Neural cell (in vitro differentiated cells): ENCODE results near the gene KLRB1. TPM values are rescaled to one million over a fixed set of nuclear protein-coding genes. Genes with fewer than 3 reads are reported as not detected.
"Not testable (repeated sequence)": the region's sequence is repeated elsewhere in the genome, so short reads cannot be mapped to it uniquely, and the experiment has no call there.

Source experiments
- H2AFZ ChIP-seq: fragments of 200-600, 300-800 bp; sonication (generic), shearing (Covaris generic); 2 replicates; pipeline ENCODE4 v1.6.0; 2014; ENCODE audit warnings: low read depth, mild to moderate bottlenecking, antibody characterized with exemption, low read length, moderate library complexity
- H3F3A ChIP-seq: fragments of 200-600 bp; shearing (Covaris generic); 2 replicates; pipeline ENCODE4 v1.6.1; 2016; ENCODE audit warnings: mild to moderate bottlenecking, moderate library complexity, mixed read lengths, antibody characterized with exemption, low read length; ENCODE audit not compliant: insufficient read depth, poor library complexity, severe bottlenecking
- H3K27ac ChIP-seq: fragments of 200-600, 300-800 bp; sonication (generic), shearing (Covaris generic); 2 replicates; pipeline ENCODE4 v1.5.1; 2014; ENCODE audit warnings: mild to moderate bottlenecking, low read length, moderate library complexity
- H3K27me3 ChIP-seq: fragments of 300-800, 200-600 bp; sonication (generic), shearing (Covaris generic); 2 replicates; pipeline ENCODE4 v1.6.0; 2014; ENCODE audit warnings: mild to moderate bottlenecking, low read depth, low read length, moderate library complexity; ENCODE audit not compliant: insufficient read depth
- H3K36me3 ChIP-seq: fragments of 300-800, 200-600 bp; sonication (generic), shearing (Covaris generic); 2 replicates; pipeline ENCODE4 v1.5.1; 2014; ENCODE audit warnings: mild to moderate bottlenecking, antibody characterized with exemption, low read length, moderate library complexity; ENCODE audit not compliant: insufficient read depth
- H3K4me2 ChIP-seq: fragments of 300-800, 200-600 bp; sonication (generic), shearing (Covaris generic); 2 replicates; pipeline ENCODE4 v1.6.0; 2014; ENCODE audit warnings: mild to moderate bottlenecking, low read length
- H3K4me3 ChIP-seq: fragments of 300-800, 200-600 bp; sonication (generic), shearing (Covaris generic); 2 replicates; pipeline ENCODE4 v1.5.1; 2014; ENCODE audit warnings: mild to moderate bottlenecking, low read length, moderate library complexity
- H3K79me2 ChIP-seq: fragments of 200-600 bp; shearing (Covaris generic); replicated peaks from 2 replicates; pipeline ENCODE4 v1.6.0; 2014; ENCODE audit warnings: mild to moderate bottlenecking, low read length, moderate library complexity; ENCODE audit not compliant: insufficient read depth
- H3K9ac ChIP-seq: fragments of 300-800, 200-600 bp; sonication (generic), shearing (Covaris generic); 2 replicates; pipeline ENCODE4 v1.6.1; 2016; ENCODE audit warnings: mild to moderate bottlenecking, low read length, mixed read lengths
- H3K9me2 ChIP-seq: fragments of 200-600 bp; shearing (Covaris generic); 2 replicates; pipeline ENCODE4 v1.6.1; 2016; ENCODE audit warnings: mild to moderate bottlenecking, low read length, mixed read lengths; ENCODE audit not compliant: insufficient read depth
- H3K9me3 ChIP-seq: fragments of 200-600, 300-800 bp; sonication (generic), shearing (Covaris generic); 2 replicates; pipeline ENCODE4 v1.6.1; 2016; ENCODE audit warnings: mild to moderate bottlenecking, mixed run types, low read length, moderate library complexity, mixed read lengths
- H4K20me1 ChIP-seq: fragments of 200-600 bp; shearing (Covaris generic); 2 replicates; pipeline ENCODE4 v1.6.1; 2016; ENCODE audit warnings: mild to moderate bottlenecking, mixed run types; ENCODE audit not compliant: insufficient read depth
- EP300 ChIP-seq: fragments of 450-650 bp; conservative IDR thresholded peaks from 2 replicates; pipeline ENCODE4 v1.6.1; 2014; ENCODE audit warnings: antibody characterized with exemption, mild to moderate bottlenecking, moderate library complexity; ENCODE audit not compliant: poor library complexity, severe bottlenecking
- EZH2 ChIP-seq: fragments of 200-600, 300-800 bp; shearing (Covaris generic), sonication (generic); IDR thresholded peaks from 2 replicates; pipeline ENCODE4 v1.6.1; 2014; ENCODE audit warnings: antibody characterized with exemption, low read length, borderline replicate concordance, mild to moderate bottlenecking; ENCODE audit not compliant: insufficient read depth, poor library complexity, severe bottlenecking
- MXI1 ChIP-seq: fragments of 450-650 bp; conservative IDR thresholded peaks from 2 replicates; pipeline ENCODE4 v1.6.1; 2014; ENCODE audit warnings: antibody characterized with exemption, mild to moderate bottlenecking; ENCODE audit not compliant: poor library complexity, severe bottlenecking
- POLR2AphosphoS5 ChIP-seq: IDR thresholded peaks from 2 replicates; pipeline ENCODE4 v1.6.1; 2012
- RAD21 ChIP-seq: fragments of 450-650 bp; conservative IDR thresholded peaks from 2 replicates; pipeline ENCODE4 v1.6.1; 2014; ENCODE audit warnings: antibody characterized with exemption, mild to moderate bottlenecking, moderate library complexity
- SMC3 ChIP-seq: fragments of 450-650 bp; conservative IDR thresholded peaks from 2 replicates; pipeline ENCODE4 v1.6.1; 2014; ENCODE audit warnings: antibody characterized with exemption, mild to moderate bottlenecking, moderate library complexity; ENCODE audit not compliant: poor library complexity
- TAF1 ChIP-seq: IDR thresholded peaks from 2 replicates; pipeline ENCODE4 v1.6.1; 2012; ENCODE audit warnings: low read depth
- polyA plus RNA-seq: library from polyadenylated mRNA; depleted of rRNA; stranded (reverse); fragments of >200 nt; gene quantifications from 2 replicates; pipeline ENCODE4 v1.2.3, GENCODE V29; 2014
- TF ChIP-seq, protein P1 (sequence below): IDR thresholded peaks from 2 replicates; pipeline ENCODE4 v1.6.1; 2012; ENCODE audit warnings: borderline replicate concordance
- TF ChIP-seq, protein P2 (sequence below): fragments of 450-650 bp; IDR thresholded peaks from 2 replicates; pipeline ENCODE4 v1.5.1; 2014; ENCODE audit warnings: antibody characterized with exemption, mild to moderate bottlenecking, moderate library complexity; ENCODE audit not compliant: poor library complexity, severe bottlenecking

Gene KLRB1
- polyA plus RNA-seq, 1 donor from 2014 or later = not detected

DNA sequence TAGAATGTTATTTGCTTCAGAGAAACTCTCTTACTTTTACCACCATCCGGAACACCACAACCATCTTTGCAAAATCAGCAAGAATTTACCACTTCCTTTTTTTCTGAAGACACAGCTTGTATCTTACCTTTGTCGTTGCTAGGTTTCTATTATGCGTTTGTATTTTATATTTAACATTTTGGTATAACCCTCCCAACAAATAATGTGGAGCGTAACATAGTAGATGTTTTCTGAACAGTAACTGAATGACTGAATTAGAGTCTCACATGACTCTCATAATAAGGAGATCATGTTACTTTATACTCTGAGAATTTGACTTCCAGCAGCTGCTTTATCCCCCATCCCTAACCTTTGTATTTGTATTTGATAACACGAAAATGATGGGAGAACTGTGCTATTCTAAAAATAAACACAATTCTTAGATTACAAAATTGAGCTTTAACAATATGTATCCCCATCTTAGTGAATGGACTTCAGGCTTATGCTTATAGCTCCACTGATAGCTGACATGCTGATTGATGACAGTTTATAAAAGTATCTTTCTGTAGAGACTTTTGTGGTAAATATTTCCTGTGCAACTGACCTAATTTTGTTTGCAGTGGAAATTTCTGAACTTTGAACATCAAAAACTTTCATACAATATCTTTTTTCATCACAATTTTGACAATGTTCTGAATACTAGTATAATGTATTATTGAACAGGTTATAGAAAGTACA lies 7.9 kb upstream of the KLRB1 start:
- Histone ChIP-seq H3K9ac (no peak overlapping the region), H3K4me3 (no peak overlapping the region), H3K36me3 (no peaks in the 10 kb centered on the region), H3K79me2 (no peaks in the 10 kb centered on the region), H3K27me3 (no peaks in the 10 kb centered on the region), H3K27ac (no peak overlapping the region), H2AFZ (no peak overlapping the region), H3K9me2 (no peaks in the 10 kb centered on the region), H4K20me1 (no peaks in the 10 kb centered on the region), H3F3A (no peaks in the 10 kb centered on the region), H3K9me3 (no peaks in the 10 kb centered on the region), H3K4me2 (no peak overlapping the region)
- TF ChIP-seq MXI1 (no peak), TAF1 (no peak)

DNA sequence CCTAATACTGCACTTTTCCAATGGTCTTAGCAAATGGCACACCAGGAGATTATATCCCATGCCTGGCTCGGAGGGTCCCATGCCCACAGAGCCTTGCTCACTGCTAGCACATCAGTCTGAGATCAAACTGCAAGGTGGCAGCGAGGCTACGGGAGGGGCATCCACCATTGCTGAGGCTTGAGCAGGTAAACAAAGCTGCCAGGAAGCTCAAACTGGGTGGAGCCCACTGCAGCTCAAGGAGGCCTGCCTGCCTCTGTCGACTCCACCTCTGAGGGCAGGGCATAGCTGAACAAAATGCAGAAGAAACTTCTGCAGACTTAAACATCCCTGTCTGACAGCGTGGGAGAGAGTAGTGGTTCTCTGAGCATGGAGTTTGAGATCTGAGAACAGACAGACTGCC lies 2.9 kb upstream of the KLRB1 start:
- not testable (repeated sequence) for H3K79me2 ChIP-seq, H2AFZ ChIP-seq, H3K4me3 ChIP-seq, H3K9me2 ChIP-seq, H3K4me2 ChIP-seq, H3K36me3 ChIP-seq, H3K9ac ChIP-seq, H3K27me3 ChIP-seq, H4K20me1 ChIP-seq, H3F3A ChIP-seq, H3K27ac ChIP-seq, H3K9me3 ChIP-seq

DNA sequence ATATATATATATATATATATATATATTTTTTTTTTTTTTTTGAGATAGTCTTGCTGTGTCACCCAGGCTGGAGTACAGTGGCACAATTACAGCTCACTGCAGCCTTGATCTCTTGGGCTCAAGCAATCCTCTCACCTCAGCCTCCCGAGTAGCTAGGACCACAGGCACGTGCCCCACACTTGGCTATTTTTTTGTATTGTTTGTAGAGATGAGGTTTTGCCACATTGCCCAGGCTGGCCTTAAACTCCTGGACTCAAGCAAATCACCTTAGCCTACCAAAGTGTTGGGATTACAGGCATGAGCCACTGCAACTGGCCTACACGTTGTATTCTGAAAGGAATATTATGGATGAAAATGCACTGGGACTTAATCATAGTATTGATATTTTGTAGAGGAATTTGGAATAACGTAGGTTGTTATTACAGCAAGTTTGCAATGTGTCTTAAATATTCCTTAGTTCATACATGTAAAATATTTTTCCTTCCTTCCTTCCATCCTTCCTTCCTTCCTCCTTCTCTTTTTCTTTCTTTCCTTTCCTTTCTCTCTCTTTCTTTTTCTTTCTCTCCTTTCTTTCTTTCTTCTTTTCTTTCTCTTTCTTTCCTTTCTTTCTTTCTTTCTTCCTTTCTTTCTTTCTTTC lies 862 bp downstream of the KLRB1 start:
- Histone ChIP-seq H3K27me3 (no peaks in the 10 kb centered on the region), H3K36me3 (no peaks in the 10 kb centered on the region), H4K20me1 (no peaks in the 10 kb centered on the region), H3K4me3 (no peak overlapping the region), H3K27ac (no peak overlapping the region), H2AFZ (no peak overlapping the region), H3K4me2 (no peak overlapping the region), H3K9ac (no peak overlapping the region), H3F3A (no peaks in the 10 kb centered on the region), H3K9me2 (no peaks in the 10 kb centered on the region), H3K9me3 (no peaks in the 10 kb centered on the region), H3K79me2 (no peaks in the 10 kb centered on the region)
- TF ChIP-seq, protein P1, sequence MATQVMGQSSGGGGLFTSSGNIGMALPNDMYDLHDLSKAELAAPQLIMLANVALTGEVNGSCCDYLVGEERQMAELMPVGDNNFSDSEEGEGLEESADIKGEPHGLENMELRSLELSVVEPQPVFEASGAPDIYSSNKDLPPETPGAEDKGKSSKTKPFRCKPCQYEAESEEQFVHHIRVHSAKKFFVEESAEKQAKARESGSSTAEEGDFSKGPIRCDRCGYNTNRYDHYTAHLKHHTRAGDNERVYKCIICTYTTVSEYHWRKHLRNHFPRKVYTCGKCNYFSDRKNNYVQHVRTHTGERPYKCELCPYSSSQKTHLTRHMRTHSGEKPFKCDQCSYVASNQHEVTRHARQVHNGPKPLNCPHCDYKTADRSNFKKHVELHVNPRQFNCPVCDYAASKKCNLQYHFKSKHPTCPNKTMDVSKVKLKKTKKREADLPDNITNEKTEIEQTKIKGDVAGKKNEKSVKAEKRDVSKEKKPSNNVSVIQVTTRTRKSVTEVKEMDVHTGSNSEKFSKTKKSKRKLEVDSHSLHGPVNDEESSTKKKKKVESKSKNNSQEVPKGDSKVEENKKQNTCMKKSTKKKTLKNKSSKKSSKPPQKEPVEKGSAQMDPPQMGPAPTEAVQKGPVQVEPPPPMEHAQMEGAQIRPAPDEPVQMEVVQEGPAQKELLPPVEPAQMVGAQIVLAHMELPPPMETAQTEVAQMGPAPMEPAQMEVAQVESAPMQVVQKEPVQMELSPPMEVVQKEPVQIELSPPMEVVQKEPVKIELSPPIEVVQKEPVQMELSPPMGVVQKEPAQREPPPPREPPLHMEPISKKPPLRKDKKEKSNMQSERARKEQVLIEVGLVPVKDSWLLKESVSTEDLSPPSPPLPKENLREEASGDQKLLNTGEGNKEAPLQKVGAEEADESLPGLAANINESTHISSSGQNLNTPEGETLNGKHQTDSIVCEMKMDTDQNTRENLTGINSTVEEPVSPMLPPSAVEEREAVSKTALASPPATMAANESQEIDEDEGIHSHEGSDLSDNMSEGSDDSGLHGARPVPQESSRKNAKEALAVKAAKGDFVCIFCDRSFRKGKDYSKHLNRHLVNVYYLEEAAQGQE = no peak
- TF ChIP-seq, protein P2, sequence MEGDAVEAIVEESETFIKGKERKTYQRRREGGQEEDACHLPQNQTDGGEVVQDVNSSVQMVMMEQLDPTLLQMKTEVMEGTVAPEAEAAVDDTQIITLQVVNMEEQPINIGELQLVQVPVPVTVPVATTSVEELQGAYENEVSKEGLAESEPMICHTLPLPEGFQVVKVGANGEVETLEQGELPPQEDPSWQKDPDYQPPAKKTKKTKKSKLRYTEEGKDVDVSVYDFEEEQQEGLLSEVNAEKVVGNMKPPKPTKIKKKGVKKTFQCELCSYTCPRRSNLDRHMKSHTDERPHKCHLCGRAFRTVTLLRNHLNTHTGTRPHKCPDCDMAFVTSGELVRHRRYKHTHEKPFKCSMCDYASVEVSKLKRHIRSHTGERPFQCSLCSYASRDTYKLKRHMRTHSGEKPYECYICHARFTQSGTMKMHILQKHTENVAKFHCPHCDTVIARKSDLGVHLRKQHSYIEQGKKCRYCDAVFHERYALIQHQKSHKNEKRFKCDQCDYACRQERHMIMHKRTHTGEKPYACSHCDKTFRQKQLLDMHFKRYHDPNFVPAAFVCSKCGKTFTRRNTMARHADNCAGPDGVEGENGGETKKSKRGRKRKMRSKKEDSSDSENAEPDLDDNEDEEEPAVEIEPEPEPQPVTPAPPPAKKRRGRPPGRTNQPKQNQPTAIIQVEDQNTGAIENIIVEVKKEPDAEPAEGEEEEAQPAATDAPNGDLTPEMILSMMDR = no peak
- TF ChIP-seq SMC3 = no peak
- no peak for TF ChIP-seq POLR2AphosphoS5
- no peak for TF ChIP-seq RAD21
- TF ChIP-seq TAF1 = no peak
- no peak for TF ChIP-seq MXI1
- no peak for TF ChIP-seq EP300
- no peak for TF ChIP-seq EZH2
